ENCODE measurements around the gene C16orf96. TPM values are rescaled to one million over a fixed set of nuclear protein-coding genes. Genes with fewer than 3 reads are reported as not detected.

C16orf96 gene
- total RNA-seq, 2 donors from 2014 or later = 1.5 to 1.6 TPM

GRCh38 chr16:4641895-4642294 is 85.8 kb downstream of the C16orf96 start:
- Histone ChIP-seq H3K9me3 (ENCODE audit: control insufficient read depth, low read length) (no peaks in the 10 kb centered on the region), H3K4me3 (ENCODE audit: low read length) (no peak overlapping the region), H3K36me3 (ENCODE audit: control insufficient read depth, insufficient read depth, low read length) (peaks cover 18% of the 10 kb centered on the region), H3K27me3 (ENCODE audit: control insufficient read depth, insufficient read depth, low read length, poor library complexity, severe bottlenecking) (no peaks in the 10 kb centered on the region), H3K4me1 (ENCODE audit: control insufficient read depth, insufficient read depth, low read length) (no peaks in the 10 kb centered on the region), H3K9ac (ENCODE audit: extremely low read depth, low read length, poor library complexity, severe bottlenecking) (no peak overlapping the region), H3K27ac (ENCODE audit: low read depth, low read length) (no peak overlapping the region)
- TF ChIP-seq CTCF (conservative IDR thresholded peaks at IDR 0.05) = no peak
- Mint-ChIP-seq H3K9me3 (no peaks in the 10 kb centered on the region), H3K4me3 (no peak overlapping the region), H3K4me1 (no peaks in the 10 kb centered on the region), H3K27me3 (ENCODE audit: insufficient read depth) (no peaks in the 10 kb centered on the region), H3K27ac (no peak overlapping the region), H3K36me3 (ENCODE audit: low read depth) (peaks cover 4% of the 10 kb centered on the region)
- no peak for DNase-seq
- WGBS, 2 experiments (ENCODE audit: insufficient coverage in 1 of 2, insufficient read length in 1 of 2) = 94 to 96% methylated on average over 11 to 14 of the region's 14 CpGs

GRCh38 chr16:4646773-4647643 is 90.9 kb downstream of the C16orf96 start:
- Histone ChIP-seq H3K4me1 (ENCODE audit: control insufficient read depth, insufficient read depth, low read length) (no peaks in the 10 kb centered on the region), H3K4me3 (ENCODE audit: low read length) (no peak overlapping the region), H3K27ac (ENCODE audit: low read depth, low read length) (no peak overlapping the region), H3K9ac (ENCODE audit: extremely low read depth, low read length, poor library complexity, severe bottlenecking) (no peak overlapping the region), H3K9me3 (ENCODE audit: control insufficient read depth, low read length) (no peaks in the 10 kb centered on the region), H3K36me3 (ENCODE audit: control insufficient read depth, insufficient read depth, low read length) (peaks cover 12% of the 10 kb centered on the region), H3K27me3 (ENCODE audit: control insufficient read depth, insufficient read depth, low read length, poor library complexity, severe bottlenecking) (no peaks in the 10 kb centered on the region)
- Mint-ChIP-seq H3K36me3 (ENCODE audit: low read depth) (peaks cover 29% of the 10 kb centered on the region), H3K27me3 (ENCODE audit: insufficient read depth) (no peaks in the 10 kb centered on the region), H3K4me3 (no peak overlapping the region), H3K4me1 (no peaks in the 10 kb centered on the region), H3K27ac (no peak overlapping the region), H3K9me3 (no peaks in the 10 kb centered on the region)
- no peak for TF ChIP-seq CTCF (conservative IDR thresholded peaks at IDR 0.05)
- 95 to 96% methylated on average over 12 to 22 of the region's 22 CpGs for WGBS, 2 experiments (ENCODE audit: insufficient coverage in 1 of 2, insufficient read length in 1 of 2)
- no peak for DNase-seq

GRCh38 chr16:4647644-4647980 is 91.5 kb downstream of the C16orf96 start:
- Mint-ChIP-seq H3K27me3 (ENCODE audit: insufficient read depth) (no peaks in the 10 kb centered on the region), H3K4me1 (no peaks in the 10 kb centered on the region), H3K27ac (no peak overlapping the region), H3K36me3 (ENCODE audit: low read depth) (peaks cover 29% of the 10 kb centered on the region), H3K4me3 (no peak overlapping the region), H3K9me3 (no peaks in the 10 kb centered on the region)
- H3K36me3 ChIP-seq (ENCODE audit: control insufficient read depth, insufficient read depth, low read length) = peaks cover 12% of the 10 kb centered on the region
- H3K4me1 ChIP-seq (ENCODE audit: control insufficient read depth, insufficient read depth, low read length) = no peaks in the 10 kb centered on the region
- no peak overlapping the region for H3K27ac ChIP-seq (ENCODE audit: low read depth, low read length)
- H3K27me3 ChIP-seq (ENCODE audit: control insufficient read depth, insufficient read depth, low read length, poor library complexity, severe bottlenecking) = no peaks in the 10 kb centered on the region
- H3K9ac ChIP-seq (ENCODE audit: extremely low read depth, low read length, poor library complexity, severe bottlenecking) = no peak overlapping the region
- no peak overlapping the region for H3K4me3 ChIP-seq (ENCODE audit: low read length)
- no peaks in the 10 kb centered on the region for H3K9me3 ChIP-seq (ENCODE audit: control insufficient read depth, low read length)
- no peak for TF ChIP-seq CTCF (conservative IDR thresholded peaks at IDR 0.05)
- DNase-seq = no peak
- 97% methylated on average over 6 to 8 of the region's 8 CpGs for WGBS, 2 experiments (ENCODE audit: insufficient coverage in 1 of 2, insufficient read length in 1 of 2)

Measured in endodermal cell (in vitro differentiated cells).